ENCODE measurements around the gene MSLN.

Gene MSLN

DNA sequence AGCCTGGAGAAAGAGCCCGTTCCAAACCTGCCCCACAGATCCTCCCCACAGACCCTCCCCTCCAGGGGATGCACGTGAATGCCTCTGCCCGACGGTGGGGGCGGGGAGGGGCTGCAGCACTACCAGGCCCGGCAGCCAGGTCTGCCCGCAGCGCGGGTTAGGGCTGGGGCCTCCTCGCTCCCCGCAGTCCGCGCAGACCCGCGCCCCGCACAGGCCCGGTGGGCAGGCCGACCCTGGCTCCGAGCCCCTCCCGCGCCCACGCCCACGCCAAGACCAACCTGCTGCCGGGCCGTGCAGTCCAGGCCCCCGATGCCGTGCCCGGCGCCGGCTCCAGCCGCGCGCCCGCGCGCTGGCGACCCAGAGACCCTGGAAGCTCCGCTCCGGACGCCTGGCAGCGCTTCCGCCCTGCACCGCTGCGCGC, 27.5 kb downstream of the MSLN start, which contains the start of gene RPUSD1:
TSS of gene RPUSD1 (minus strand) at position 404 of the 421 bp plus-strand sequence. CDS start 644 bp downstream, outside the sequence.
- DNase-seq (ENCODE audit: insufficient read length, low spot score) (no peak), FAIRE-seq (no peak)

DNA sequence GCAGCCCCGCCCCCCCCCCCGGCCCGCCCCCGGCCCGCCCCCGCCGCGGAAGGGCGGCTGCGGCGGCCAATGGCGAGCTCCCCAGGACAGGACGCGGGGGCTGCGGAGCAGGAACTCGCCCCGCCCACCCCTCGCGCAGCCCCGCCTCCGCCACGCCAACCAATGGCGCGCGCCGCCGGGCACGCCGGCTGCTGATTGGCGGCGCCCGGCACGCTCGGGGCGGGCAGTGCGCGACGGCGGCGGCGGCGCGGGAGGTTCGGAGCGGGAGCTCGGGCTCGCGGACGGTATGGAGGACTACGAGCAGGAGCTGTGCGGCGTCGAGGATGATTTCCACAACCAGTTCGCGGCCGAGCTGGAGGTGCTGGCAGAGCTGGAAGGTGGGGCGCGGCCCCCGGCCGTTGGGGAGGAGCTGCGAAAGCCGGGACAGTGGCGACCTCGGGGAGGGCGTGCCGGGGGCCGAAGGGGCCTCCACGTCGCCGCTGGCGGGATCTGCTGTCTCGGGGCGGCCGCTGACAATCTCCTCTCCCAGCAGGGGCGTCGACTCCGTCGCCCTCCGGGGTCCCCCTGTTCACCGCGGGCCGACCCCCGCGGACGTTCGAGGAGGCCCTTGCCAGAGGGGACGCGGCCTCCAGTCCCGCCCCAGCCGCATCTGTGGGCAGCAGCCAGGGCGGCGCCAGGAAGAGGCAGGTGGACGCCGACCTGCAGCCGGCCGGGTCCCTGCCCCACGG, 28.0 kb downstream of the MSLN start, which contains the start of gene CHTF18:
TSS of gene CHTF18 (plus strand) at position 222 of the 728 bp plus-strand sequence. CDS start at position 287, 65 bp downstream.
- FAIRE-seq (peak; percentile 97), DNase-seq (ENCODE audit: insufficient read length, low spot score) (peak; percentile 94)

DNA sequence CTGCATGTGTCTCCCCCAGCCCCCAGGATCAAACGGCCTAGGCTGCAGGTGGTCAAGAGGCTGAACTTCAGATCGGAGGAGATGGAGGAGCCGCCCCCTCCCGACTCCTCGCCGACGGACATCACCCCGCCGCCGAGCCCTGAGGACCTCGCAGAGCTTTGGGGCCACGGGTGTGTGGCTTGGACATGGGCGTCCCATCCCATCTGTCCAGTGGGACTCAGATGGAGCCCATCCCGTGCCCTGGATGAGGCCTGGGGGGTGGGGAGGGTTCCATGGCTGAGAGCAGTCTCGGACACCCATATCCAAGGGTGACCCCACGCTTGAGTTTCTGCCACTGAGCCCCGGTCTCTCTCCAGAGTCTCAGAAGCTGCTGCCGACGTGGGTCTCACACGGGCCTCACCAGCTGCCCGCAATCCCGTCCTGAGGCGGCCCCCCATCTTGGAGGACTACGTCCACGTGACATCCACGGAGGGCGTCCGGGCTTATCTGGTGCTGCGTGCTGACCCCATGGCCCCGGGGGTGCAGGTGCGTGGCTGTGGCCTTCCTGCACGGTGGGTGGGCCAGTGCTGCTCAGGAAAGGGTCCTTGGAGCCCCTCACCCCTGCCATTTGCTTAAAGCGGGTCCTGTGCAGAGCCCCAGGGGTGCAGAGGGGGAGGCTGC, 28.8 kb downstream of the MSLN start:
- no peak for DNase-seq (ENCODE audit: insufficient read length, low spot score)
- no peak for FAIRE-seq

DNA sequence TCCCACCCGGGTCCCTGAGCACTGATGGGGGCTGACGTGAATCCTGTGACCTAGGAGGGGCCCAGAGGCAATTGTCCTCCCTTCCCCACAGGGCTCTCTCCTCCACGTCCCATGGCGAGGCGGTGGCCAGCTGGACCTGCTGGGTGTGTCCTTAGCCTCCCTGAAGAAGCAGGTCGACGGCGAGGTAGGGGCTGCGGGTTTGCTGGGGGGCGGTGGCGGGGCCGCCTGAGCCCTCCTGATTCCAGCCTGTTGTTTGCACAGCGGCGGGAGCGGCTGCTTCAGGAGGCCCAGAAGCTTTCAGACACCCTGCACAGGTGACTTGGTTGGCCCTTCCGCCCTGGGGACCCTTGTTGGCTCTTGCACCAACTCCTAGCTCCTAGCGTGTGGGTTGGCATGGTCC, 29.6 kb downstream of the MSLN start:
- FAIRE-seq (no peak), DNase-seq (ENCODE audit: insufficient read length, low spot score) (no peak)

DNA sequence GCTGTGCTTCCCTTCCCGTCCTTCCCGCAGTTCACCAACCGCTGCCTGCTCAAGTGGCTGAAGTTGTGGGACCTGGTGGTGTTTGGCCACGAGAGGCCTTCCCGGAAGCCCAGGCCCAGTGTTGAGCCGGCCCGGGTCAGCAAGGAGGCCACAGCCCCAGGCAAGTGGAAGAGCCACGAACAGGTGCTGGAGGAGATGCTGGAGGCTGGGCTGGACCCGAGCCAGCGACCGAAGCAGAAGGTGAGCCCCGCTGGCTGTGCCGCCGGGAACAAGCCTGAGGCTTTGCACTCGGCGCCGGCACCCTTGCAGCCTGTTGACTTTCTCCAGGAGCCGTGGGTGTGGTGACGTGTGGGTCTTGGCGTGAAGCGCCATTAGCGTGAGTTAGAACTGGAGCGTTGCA, 30.6 kb downstream of the MSLN start:
- DNase-seq (ENCODE audit: insufficient read length, low spot score) (no peak), FAIRE-seq (no peak)

DNA sequence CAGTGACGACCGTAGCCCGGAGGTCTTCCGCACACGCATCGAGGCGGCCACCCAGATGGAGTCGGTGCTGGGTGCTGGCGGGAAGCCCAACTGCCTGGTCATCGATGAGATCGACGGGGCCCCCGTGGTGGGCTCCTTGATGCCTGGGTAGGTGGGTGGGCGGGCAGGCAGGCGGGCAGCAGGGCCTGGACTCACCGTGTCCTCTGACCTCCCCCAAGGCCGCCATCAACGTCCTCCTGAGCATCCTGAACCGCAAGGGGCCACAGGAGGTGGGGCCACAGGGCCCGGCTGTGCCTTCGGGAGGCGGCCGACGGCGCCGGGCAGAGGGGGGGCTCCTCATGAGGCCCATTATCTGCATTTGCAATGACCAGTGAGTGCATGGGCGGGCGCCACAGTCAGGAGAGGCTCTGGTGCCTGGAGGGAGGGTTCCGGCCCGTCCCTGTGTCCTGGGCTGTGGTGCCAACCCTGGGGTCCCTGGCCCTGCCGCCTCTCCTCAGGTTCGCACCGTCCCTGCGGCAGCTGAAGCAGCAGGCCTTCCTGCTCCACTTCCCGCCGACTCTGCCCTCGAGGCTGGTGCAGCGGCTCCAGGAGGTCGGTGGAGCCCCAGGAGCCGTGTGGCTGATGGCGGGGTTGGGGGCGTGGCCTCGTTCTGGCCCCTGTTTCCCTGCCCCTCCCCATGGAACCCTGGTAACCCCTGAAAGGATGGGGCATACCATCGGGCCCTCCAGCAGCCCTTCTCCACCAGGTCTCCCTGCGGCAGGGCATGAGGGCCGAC, 31.9 kb downstream of the MSLN start:
- no peak for FAIRE-seq
- no peak for DNase-seq (ENCODE audit: insufficient read length, low spot score)

DNA sequence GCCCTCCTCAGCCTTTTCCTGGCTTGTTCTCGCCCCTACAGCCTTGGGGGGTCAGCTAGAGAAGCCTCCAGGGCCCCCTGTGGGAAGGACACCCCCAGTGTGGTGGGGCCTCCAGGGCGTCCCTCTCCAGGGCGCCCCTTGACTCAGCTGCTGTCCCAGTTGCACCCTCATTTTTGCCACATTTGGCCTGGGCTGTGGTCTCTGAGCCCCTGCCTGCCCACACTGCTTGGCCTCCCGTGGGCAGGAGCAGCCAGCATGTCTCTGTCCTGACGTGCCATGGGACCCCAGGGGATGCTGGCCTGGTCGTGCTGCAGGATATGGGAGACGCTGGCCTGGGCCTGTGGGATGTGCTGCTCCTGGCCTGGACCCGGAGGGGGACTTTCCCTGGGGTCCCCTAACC, 32.9 kb downstream of the MSLN start:
- no peak for DNase-seq (ENCODE audit: insufficient read length, low spot score)

DNA sequence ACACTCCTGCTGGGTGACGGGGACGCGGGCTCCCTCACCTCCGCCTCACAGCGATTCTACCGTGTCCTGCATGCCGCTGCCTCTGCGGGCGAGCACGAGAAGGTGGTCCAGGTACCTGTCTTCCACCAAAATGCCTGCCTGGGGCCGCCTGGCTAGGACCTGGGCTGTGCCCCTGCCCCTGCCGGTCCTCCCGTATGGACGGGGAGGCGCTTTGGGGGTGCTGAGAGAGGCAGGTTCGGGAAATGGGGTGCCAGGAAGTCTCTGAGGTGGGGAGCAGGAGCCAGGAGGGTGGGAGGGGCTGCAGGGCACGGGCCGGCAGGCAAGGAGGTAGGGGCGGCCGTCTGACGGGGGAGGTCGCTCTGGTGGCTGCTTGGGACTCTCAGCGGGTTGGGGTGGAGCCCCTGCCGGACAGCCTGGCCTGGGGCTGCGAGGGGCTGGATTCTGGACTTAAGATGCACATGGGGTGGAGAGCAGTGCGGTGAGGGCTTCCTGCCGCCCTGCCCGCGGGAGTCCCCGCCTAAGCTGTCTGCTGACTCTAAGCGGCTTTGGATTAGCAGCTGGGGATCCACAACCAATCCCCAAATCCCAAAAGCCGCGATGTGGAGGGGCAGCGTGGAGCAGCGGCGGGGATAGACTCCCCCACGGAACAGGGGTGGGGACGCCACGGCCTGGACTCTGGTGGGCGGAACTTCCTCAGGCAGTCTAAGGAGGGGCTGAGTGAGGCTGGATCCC, 33.7 kb downstream of the MSLN start:
- DNase-seq (ENCODE audit: insufficient read length, low spot score), result no peak
- FAIRE-seq, result no peak

More for the DNA sequence above, 32.9 kb downstream of the MSLN start:
- FAIRE-seq, result no peak

DNA sequence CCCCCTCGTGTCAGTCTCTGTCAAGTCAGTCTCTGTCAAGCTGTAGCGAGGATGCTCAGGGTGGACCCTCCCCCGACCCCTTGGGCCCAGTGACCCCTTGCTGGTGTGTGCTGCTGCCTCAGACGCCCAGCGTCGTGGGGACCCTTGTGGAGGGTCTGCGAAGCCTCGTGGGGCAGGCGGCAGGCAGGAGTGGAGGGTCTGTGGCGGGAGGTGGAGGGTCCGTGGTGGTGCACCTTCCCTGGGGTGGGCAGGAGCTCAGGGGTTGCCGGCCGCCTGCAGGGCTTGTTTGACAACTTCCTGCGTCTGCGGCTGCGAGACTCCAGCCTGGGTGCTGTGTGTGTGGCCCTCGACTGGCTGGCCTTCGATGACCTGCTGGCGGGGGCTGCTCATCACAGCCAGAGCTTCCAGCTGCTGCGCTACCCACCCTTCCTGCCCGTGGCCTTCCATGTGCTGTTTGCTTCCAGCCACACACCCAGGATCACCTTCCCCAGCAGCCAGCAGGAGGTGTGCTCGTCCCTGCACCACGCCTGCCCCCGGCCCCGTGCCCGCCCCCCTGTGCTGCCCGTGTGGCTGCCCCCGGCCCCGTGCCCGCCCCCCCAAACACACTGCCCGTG, 34.4 kb downstream of the MSLN start:
- no peak for DNase-seq (ENCODE audit: insufficient read length, low spot score)
- no peak for FAIRE-seq

DNA sequence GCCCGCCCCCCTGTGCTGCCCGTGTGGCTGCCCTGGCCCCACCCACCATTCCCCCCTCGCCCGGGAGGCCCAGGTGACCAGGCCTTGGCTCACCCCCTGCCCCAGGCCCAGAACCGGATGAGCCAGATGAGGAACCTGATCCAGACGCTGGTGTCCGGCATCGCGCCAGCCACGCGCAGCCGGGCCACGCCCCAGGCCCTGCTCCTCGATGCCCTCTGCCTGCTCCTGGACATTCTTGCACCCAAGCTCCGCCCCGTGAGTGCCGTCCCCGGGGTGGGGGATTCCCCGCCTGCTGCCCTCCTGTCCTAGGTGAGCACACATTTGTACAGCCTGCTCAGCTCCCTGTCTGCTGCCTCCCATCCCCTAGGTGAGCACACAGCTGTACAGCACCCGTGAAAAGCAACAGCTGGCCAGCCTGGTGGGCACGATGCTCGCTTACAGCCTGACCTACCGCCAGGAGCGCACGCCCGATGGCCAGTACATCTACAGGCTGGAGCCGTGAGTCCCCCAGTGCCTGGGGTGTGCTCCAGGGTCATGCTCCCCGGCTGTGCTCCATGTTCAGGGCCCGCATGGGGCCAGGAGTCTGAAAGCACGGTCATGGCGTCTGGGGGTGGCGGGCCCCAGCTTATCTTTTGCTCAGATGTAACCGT, 35.2 kb downstream of the MSLN start:
- FAIRE-seq (no peak), DNase-seq (ENCODE audit: insufficient read length, low spot score) (no peak)

DNA sequence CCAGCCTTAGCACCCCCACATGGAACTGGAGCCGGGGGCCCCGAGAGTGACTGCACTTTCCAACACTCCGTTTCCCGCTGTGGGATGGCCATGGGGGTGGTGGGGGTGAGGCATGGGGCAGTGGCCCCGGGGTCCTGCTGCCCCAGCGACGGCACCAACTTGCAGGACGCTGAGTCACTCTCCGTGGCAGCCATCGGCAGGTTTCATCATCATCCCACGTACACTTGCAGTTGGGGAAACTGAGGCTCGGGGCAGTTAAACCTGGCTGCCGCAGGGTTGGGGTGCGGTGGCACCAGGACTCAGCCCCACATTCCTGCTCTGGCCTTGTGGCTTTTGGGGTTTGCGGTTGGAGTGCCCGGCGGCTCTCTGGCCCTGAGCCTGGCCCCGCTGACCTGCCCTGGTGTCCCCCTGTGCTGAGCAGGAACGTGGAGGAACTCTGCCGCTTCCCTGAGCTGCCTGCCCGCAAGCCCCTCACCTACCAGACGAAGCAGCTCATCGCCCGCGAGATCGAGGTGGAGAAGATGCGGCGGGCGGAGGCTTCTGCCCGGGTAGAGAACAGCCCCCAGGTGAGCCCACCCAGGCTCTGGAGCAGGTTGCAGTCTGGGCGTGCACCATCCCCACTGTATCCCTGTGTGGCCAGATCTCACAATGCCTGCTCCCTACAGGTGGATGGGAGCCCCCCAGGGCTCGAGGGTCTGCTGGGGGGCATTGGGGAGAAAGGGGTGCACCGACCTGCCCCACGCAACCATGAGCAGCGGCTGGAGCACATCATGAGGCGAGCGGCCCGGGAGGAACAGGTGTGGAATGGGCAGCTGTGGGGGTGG, 36.0 kb downstream of the MSLN start:
- FAIRE-seq (no peak), DNase-seq (ENCODE audit: insufficient read length, low spot score) (no peak)

DNA sequence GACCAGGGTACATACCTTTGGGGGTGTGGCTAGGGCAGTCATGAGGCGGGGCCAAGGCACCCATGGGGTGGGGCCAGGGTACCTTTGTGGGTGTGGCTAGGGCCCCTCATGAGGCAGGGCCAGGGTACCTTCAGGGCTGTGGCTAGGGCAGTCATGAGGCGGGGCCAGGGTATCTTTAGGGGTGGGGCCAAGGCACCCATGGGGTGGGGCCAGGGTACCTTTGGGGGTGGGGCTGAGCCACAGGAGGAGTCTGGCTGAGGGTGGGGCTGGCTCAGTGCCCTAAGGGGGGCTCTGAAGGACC, 36.5 kb downstream of the MSLN start:
- DNase-seq (ENCODE audit: insufficient read length, low spot score) (no peak), FAIRE-seq (no peak)

DNA sequence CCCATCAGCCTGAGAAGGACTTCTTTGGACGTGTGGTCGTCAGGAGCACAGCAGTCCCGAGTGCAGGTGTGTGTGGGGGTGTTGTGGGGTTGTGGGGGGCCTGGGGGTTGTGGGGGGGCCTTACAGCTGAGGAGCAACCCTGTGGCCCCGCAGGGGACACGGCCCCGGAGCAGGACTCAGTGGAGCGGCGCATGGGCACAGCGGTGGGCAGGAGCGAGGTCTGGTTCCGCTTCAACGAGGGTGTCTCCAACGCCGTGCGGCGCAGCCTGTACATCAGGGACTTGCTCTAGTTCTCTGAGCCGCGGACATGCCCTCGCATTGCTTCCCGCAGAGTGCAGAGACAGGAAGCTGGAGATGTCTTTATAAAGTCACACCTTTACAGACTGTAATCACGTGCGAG, 37.2 kb downstream of the MSLN start:
- FAIRE-seq, result no peak
- DNase-seq (ENCODE audit: insufficient read length, low spot score), result no peak

DNA sequence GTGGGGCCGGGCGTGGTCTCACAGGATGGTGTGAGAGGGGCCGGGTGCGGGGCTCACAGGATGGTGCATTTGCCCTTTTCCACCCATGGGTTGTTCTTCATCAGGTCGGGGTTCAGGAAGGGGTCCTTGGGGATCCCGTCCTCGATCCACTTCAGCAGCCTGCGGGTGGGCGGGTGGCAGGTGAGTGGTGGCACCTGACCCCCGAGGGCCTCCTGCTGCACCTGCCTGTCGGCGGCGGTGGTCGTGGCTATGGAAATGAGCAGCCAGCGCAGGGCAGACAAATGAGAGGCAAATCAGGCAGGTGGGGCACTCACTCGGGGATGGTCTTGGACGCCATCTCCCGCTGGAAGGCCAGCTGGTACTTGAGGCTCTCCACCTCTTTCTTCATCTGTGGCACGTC, 38.1 kb downstream of the MSLN start:
- DNase-seq (ENCODE audit: insufficient read length, low spot score) (no peak), FAIRE-seq (no peak)

DNA sequence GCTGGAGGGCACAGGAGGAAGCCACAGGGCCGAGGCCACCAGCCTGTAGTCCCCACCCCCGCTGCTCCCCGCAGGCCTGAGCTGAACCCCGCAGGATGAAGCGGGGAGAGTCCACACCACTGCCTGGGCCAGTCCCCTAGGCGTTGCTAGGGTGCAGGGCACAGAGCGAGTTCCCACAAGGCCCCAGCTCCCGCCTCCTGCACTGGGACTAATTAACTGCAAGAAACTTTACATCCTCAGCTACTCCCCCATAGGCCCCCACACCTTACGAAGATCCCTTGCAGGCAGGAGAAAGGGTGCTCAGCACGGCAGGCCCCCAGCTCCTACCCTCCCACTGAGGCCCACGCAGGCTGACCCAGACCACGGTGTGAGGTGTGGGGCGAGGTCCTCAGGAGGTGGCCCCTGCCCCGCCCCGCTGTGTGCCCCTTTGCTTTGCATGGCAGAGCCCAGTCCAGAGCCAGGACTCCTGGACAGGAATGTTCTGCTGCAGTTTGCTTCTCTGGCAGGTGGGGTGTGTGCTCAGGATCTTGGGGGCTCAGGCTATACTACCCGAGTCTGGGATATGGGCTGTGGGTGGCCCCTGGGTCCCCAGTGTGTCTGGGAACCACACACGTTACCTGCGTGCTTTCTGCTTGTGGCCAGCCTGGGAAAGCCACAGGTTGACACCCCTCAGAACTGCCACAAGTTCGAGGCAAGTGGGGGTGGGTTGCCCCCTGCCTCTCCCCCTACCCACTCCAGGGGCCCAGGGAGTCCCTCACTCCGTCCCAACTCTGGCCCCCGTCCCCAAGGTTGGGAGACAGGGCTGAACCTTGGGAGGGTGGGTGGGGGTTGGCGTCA, 38.8 kb downstream of the MSLN start:
- no peak for FAIRE-seq
- DNase-seq (ENCODE audit: insufficient read length, low spot score), result no peak

DNA sequence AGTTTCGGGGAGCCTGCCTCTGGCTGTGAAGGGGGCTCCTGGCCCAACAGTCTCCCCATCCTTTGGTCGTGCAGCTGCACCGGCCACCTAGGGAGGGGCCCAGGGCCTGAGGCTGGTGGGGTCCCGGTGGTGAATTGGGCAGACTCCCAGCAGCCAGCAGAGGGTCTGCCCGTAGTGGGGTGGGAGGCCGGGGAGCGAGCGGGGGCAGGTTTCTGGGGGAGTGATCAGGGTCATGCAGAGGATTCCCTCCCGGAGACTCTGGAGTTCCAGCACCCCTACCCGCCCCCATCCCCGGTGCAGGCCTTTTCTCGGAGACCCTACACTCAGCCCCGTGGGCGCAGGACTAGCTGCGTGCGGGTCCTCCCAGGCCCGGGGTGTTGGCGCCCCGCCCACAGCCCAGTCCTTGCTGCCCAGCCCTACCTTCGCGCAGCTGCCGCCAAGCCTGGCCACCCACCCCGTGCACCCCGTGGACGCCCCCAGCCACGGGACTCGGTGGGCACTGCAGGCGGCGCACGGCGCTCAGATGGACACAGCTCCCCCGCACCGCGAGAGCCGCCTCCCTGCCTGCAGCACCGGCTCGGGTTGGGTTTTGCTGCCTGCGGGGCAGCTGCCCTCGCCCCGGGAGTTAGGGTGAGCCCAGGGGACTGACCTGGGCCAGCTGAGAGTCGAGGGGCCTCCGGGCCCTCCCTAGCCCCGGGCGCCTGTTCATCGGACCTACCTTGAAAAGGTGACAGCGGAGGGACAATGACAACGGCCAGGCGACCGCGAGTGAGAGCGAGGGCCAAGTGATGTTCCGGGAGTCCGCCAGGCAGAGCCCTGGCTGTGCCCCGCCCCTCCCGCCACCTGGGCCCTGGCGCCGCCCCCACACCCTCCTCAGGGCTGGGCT, 39.7 kb downstream of the MSLN start, which contains the start of gene GNG13:
TSS of gene GNG13 (minus strand) at position 787 of the 886 bp plus-strand sequence. CDS start 1,657 bp downstream, outside the sequence.
- FAIRE-seq (no peak), DNase-seq (ENCODE audit: insufficient read length, low spot score) (no peak)

DNA sequence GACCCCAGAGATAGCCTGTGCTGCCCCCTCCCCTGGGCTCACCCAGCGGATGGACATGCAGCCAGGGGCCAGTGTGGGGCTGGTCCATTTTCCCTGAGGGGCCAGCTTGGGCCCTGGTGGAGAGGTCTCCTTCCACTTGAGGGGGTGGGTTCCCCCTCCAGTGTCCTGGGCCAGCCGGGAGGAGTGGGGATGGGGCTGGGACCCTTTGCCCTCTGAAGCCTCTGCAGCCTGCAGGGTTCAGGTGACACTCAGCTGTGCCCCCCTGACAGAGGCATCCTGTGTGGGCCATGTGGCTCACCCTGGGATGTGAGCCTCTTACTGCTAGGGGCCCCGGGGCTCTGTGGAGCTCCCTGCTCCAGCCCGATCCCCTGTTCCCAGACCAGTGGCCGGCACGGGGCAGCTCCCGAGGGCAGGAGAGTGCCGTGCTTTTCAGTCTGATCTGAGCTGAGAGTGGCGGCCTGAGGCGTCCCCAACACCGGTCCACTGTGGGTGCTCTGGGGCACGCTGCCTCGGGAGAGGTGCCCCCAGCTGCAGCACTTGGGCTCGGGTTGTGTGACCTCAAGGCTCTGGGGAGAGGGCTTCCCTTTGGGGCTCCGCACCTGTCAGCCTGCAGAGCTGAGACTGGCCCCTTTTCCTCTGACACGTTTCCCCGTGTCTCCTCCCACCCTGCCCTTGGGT, 40.4 kb downstream of the MSLN start:
- FAIRE-seq (no peak), DNase-seq (ENCODE audit: insufficient read length, low spot score) (no peak)

All from HTR-8/SVneo (cell line).